Adrenal gland (tissue), 12 donors: ENCODE results near the gene ADD1. TPM values are rescaled to one million over a fixed set of nuclear protein-coding genes. Genes with fewer than 3 reads are reported as not detected.
A peak's percentile ranks its signal among the peaks of the same experiment; 100 is the strongest.

Experiments
- DNase-seq, 7 donors: peaks; one replicate each; pipeline ENCODE4 v3.0.0-alpha.2; 2019 to 2020
- H3K27ac ChIP-seq, 5 donors: fragments of 200-600 bp; sonication (generic) in 4 of 5; 1 replicate in 3 of 5; 2 replicates in 2 of 5; pipeline versions ENCODE4 v1.5.1 to v1.8.0; 2016 to 2020; ENCODE audit warnings: mild to moderate bottlenecking in 1 of 5
- H3K27me3 ChIP-seq: fragments of 200-600 bp; 2 replicates; pipeline ENCODE4 v1.8.0; 2021
- H3K36me3 ChIP-seq, 2 donors: fragments of 200-600 bp; replicated peaks in 1 of 2; 1 replicate in 1 of 2; 2 replicates in 1 of 2; pipeline versions ENCODE4 v1.5.1 to v1.8.0; 2018 to 2022
- H3K4me1 ChIP-seq, 2 donors: fragments of 200-600 bp; replicated peaks in 1 of 2; 1 replicate in 1 of 2; 2 replicates in 1 of 2; pipeline versions ENCODE4 v1.5.1 to v1.8.0; 2018 to 2021
- H3K4me3 ChIP-seq, 4 donors: fragments of 200-600 bp; sonication (generic) in 3 of 4; one replicate each; pipeline ENCODE4 v1.5.1; 2016 to 2018
- H3K9me3 ChIP-seq, 3 donors: fragments of 200-600 bp; sonication (generic) in 1 of 3; replicated peaks in 1 of 3; 1 replicate in 2 of 3; 2 replicates in 1 of 3; pipeline versions ENCODE4 v1.5.1 to v1.8.0; 2016 to 2021
- CTCF ChIP-seq, 6 experiments: fragments of 450-650 bp in 4 of 6; fragments of 200-600 bp in 2 of 6; sonication (generic) in 1 of 6; IDR thresholded peaks; 1 replicate in 5 of 6; 2 replicates in 1 of 6; pipeline versions ENCODE4 v1.5.1 to v1.8.0; 2016 to 2021; ENCODE audit warnings: antibody characterized with exemption in 6 of 6, mild to moderate bottlenecking in 2 of 6, moderate library complexity in 1 of 6
- POLR2A ChIP-seq, 2 donors: fragments of 450-650 bp; IDR thresholded peaks; one replicate each; pipeline ENCODE4 v1.6.1; 2017; ENCODE audit warnings: antibody characterized with exemption in 2 of 2, mild to moderate bottlenecking in 2 of 2, moderate library complexity in 1 of 2
- WGBS, 4 donors: extraction: QIAGEN DNeasy Blood & Tissue Kit in 2 of 4; methylation state at CpG; one replicate each; pipeline versions ENCODE4 v1.1.5 to v1.1.7; 2013 to 2017; 5-methylcytosine and 5-hydroxymethylcytosine counted together
- intact Hi-C, 2 donors: fragments of 100-400 bp; cut with DNase I; formaldehyde crosslinking; loops; one replicate each; pipeline versions ENCODE4 v1.14.1 to v1.15.0; 2022 to 2023
- polyA plus RNA-seq, 3 donors: library from polyadenylated mRNA; stranded (reverse); fragments of 200-250 nt in 2 of 3; fragments of 350-450 nt in 1 of 3; fragmentation: Illumina TruSeq in 1 of 3; extraction: RNeasy Lipid Tissue Mini Kit (QIAGEN cat#74804) in 1 of 3; gene quantifications; one replicate each; pipeline ENCODE4 v1.2.3, GENCODE V29; 2013 to 2014
- total RNA-seq, 9 donors: library from RNA; depleted of rRNA in 4 of 9; stranded (reverse); fragments of >200 nt in 4 of 9; fragments of 120-200 nt in 1 of 9; fragmentation: NEBNext Ultra II Directional in 1 of 9; extraction: Animal tissue kit (Norgen Biotek cat#: 25700) in 1 of 9; gene quantifications; one replicate each; pipeline versions ENCODE4 v1.1.0 to v1.2.4, GENCODE V29; 2013 to 2023
- donor health status: healthy with polysubstance abuse.
- donor health status: Bipolar disorder and iron deficiency.
- donor health status: DM: yes; HTN: yes; CAD: no.
- donor health status: DM: no; HTN: no; CAD: no.
- donor health status: DM: no; HTN: no; CAD: no.
- donor health status: DM: yes; HTN: yes; CAD: no.

ADD1 gene
- total and polyA plus RNA-seq, 12 donors, result 134 to 468 (median 241) TPM

GRCh38 chr4:2817701-2818350 is 25.8 kb upstream of the ADD1 start:
- intact Hi-C loops, result no loop called here
- TF ChIP-seq CTCF (IDR thresholded peaks at IDR 0.05), result no peak
- TF ChIP-seq POLR2A (IDR thresholded peaks at IDR 0.05), result no peak
- no peak for DNase-seq
- 0 to 29% (median 10%) methylated on average over 5 to 64 of the region's 65 CpGs for WGBS, 4 donors
- H3K27ac ChIP-seq, result peak overlapping the region in 1 of 5 donors; percentile 50
- H3K27me3 ChIP-seq, result no peaks in the 10 kb centered on the region
- peaks cover 5 to 19% of the 10 kb centered on the region in 2 donors for H3K4me1 ChIP-seq
- peaks cover 0 to 7% of the 10 kb centered on the region in 2 donors for H3K36me3 ChIP-seq
- peak overlapping the region in 1 of 4 donors; percentile 67 for H3K4me3 ChIP-seq
- H3K9me3 ChIP-seq, result peaks cover 0 to 6% (median 0%) of the 10 kb centered on the region in 3 donors

- DNase-seq, result no peak
- Histone ChIP-seq H3K36me3 (peaks cover 0 to 14% of the 10 kb centered on the region in 2 donors), H3K9me3 (peaks cover 0 to 6% (median 0%) of the 10 kb centered on the region in 3 donors), H3K4me3 (peak overlapping the region in 2 of 4 donors; percentile 28 to 67), H3K27me3 (no peaks in the 10 kb centered on the region), H3K27ac (peak overlapping the region in 1 of 5 donors; percentile 50), H3K4me1 (peaks cover 5 to 19% of the 10 kb centered on the region in 2 donors)
- TF ChIP-seq POLR2A (IDR thresholded peaks at IDR 0.05) (no peak), CTCF (IDR thresholded peaks at IDR 0.05) (no peak)
- intact Hi-C loops, result no loop called here
- 4 to 20% (median 7%) methylated on average over 10 to 54 of the region's 54 CpGs for WGBS, 4 donors
These were observed 25.2 kb upstream of the ADD1 start for GRCh38 chr4:2818351-2818939.

- no peak for DNase-seq
- Histone ChIP-seq H3K36me3 (peaks cover 0 to 24% of the 10 kb centered on the region in 2 donors), H3K9me3 (peaks cover 0 to 6% (median 0%) of the 10 kb centered on the region in 3 donors), H3K4me3 (no peak overlapping the region), H3K27me3 (no peaks in the 10 kb centered on the region), H3K27ac (no peak overlapping the region), H3K4me1 (peaks cover 5 to 19% of the 10 kb centered on the region in 2 donors)
- 85 to 96% (median 91%) methylated on average over 5 of the region's 5 CpGs for WGBS, 4 donors
- intact Hi-C loops, result no loop called here
- TF ChIP-seq CTCF (IDR thresholded peaks at IDR 0.05) (no peak), POLR2A (IDR thresholded peaks at IDR 0.05) (no peak)
These were observed 24.1 kb upstream of the ADD1 start for GRCh38 chr4:2819244-2820215.
